Measurements from ENCODE around the gene TENM4.

TENM4 gene

DNA sequence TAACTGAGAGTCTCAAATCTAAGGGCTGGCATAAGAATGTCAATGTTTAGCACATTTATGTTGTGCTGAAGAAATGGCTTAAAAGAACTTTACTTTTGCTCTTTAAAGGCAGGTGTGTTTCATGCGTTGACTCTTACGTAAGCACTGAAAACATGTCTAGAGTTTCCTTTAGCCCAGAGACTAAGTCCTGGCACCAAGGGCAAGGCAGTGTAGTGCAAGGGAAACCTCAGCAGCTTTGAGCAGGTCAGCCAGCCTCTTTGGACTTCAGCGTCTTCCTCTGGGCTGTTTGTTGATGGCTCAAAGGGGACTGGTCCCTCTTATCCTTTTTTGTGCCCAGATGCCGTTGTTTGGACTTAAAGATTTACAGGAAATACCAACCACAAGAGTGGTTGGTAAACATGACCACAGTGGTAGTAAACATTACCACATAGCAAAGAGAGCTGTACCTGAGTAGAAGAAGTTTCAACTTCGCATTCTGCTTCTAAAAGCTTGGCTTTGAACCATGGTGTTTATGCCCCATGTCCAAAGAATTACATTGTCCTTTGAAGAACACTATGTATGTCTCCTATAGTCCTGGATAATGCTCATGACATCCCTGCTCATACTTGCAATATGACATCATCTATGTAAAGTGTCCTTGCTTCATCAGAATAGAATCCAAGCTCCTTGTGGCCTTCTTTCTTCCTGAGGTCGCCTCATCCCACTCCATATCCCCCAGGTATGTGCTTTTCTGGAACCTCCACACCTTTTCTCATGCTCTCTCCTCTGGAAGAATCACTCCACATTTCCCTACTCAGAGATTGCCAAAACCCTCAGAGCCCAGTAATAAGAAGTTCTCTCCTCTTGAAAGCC lies 23.5 kb downstream of the TENM4 start:
- DNase-seq = no peak

DNA sequence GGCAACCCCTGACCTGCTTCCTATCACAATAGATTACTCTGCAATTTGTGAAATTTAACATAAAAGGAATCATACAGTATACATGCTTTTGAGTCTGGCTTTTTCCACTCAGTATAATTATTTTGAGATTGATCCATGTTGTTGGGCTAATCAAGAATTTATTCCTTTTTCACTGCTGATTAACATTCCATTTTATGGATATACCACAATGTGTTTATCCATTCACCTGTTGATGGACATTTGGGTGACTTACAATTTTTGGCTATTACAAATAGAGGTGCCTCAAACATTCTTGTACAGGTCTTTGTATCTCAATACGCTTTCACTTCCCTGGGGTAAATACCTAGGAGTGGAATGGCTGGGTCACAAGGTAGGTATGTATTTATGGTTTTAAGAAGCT lies 24.9 kb downstream of the TENM4 start:
- DNase-seq = no peak

GRCh38 chr11:79415411-79415810 lies 25.4 kb downstream of the TENM4 start:
- no peak for DNase-seq

DNA sequence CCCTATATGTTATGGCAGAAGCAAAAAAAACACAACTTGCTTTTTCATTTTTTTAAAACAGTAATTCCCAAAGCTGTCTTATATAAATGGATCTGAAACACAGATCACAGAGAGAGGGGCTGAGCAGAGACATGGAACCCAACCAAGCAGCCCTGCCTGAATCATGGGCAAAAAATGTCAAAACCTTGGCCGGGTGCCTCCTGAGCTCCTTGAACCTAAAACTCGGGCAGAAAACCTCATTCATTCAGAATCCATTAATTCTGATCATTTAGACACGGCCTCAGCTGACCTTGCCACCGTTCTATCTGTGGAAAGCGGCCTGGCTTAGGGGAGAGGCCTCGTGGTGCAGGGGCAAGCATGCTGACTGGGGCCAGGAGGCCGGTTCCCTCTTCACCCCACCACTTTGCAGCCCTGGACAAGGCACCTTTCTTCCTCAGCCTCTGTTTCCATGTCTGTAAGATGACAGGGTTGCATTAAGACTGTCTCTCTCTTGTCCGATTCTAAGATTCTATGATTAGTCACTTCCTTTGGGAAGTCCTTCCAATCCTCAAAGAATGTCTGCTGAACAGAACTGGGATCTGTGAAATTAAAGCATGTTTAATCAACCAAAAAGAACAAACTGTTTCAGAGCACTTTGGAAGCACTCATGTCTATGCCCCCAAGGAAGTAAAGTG lies 26.0 kb downstream of the TENM4 start:
- DNase-seq = no peak

DNA sequence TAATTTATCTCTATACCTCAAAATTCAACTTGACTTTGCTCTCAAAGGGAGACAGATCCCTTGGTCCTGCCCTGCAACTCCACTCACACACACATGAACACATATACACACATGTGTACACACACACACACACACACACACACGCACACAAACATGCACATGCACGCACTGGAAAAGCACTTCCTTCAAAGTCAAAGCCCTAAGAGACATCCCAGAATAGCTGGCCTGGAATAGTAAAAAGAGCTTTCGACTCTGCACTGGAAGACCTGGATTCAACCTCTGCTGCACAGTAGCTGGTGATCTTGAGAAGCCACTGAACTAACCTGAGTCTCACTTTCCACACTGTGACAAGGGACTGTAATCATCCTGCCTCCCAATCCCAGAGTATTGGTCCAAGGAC lies 26.8 kb downstream of the TENM4 start:
- DNase-seq = no peak

GRCh38 chr11:79413268-79413667 lies 27.6 kb downstream of the TENM4 start:
- DNase-seq = no peak

- DNase-seq = no peak
Measured at GRCh38 chr11:79412761-79413160, 28.1 kb downstream of the TENM4 start.

GRCh38 chr11:79409330-79409729 lies 31.5 kb downstream of the TENM4 start:
- DNase-seq = no peak

- DNase-seq = no peak
Measured at GRCh38 chr11:79406376-79406775, 34.5 kb downstream of the TENM4 start.

GRCh38 chr11:79404806-79405205 lies 36.0 kb downstream of the TENM4 start:
- no peak for DNase-seq

- no peak for DNase-seq
Measured at GRCh38 chr11:79404325-79404724, 36.5 kb downstream of the TENM4 start.

DNA sequence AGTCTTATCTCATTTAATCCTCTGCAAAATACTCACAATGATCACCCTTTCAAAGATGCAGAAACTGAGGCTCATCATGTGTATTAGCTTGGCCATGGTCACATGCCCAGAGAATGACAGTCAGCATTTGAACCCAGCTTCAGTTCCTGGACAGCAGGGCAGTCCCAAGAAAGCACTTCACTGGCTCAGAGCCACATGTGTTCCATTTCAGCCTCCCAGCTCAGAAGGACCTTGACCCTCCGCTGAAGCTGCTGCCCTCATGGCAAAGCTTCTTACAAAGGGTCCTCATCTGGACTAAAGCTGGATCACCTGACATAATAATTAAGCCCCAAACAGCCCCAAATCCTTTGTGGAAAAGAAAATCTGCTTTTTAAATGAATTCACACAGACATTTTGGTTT lies 37.0 kb downstream of the TENM4 start:
- no peak for DNase-seq

DNA sequence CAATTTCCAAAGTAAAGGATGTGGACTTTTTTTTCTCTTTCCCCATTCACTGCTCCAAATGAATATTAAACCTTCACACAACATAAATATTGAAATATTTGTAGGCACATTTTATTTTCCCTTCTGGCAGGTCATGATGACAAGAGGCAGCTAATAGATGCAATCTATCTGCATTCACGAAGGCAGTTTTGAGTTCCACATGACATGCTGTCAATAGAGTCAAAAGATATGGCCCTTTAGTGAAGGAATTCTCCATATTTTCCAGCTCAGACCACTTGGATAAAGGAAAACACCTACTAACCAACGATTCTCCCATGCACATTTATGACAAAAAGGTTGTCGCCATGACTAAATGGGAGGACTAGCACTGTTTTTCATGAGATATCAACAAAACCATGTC lies 37.9 kb downstream of the TENM4 start:
- no peak for DNase-seq

GRCh38 chr11:79400717-79401330 lies 40.0 kb downstream of the TENM4 start:
- DNase-seq = no peak

DNA sequence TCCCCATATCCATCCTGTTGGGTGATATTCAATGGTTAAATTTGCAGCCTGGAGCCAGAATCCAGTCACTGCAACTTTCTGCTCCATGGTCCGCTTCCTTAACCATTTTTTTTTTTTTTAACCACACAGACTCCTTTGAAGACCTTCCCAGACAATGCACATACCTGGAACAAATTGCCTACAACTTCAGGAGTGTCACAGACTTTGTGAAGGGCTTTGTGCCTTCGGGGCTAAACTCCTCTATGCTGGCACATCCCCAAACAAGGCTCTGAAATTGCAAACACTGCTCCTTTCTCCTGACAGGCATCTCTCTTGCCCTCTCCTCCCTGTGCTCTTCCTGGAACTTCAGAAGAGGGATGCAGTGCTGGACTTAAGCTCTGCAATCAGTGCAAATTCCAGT lies 40.6 kb downstream of the TENM4 start:
- DNase-seq = no peak

GRCh38 chr11:79397252-79397651 lies 43.6 kb downstream of the TENM4 start:
- DNase-seq = no peak

DNA sequence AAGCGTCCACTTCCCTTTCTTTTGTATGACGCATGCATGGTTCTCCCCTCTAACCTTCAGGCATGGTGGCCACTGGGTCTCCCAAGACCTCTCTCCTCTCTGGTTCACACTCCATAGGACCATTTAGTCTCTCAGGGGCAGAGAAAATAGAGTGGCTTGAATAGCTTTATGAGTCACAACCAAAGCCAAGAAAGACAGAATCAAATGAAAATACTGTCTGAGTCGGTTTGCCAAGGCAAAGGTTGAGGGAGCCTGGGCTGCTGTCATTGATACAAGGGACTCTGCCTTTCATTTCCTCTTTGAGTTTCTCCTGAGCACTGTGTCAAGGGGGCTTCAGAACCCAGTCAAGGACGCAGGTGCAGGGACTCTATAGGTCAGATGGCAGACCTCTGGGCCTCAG lies 44.2 kb downstream of the TENM4 start:
- no peak for DNase-seq

- DNase-seq = no peak
Measured at GRCh38 chr11:79396001-79396400, 44.8 kb downstream of the TENM4 start.

DNA sequence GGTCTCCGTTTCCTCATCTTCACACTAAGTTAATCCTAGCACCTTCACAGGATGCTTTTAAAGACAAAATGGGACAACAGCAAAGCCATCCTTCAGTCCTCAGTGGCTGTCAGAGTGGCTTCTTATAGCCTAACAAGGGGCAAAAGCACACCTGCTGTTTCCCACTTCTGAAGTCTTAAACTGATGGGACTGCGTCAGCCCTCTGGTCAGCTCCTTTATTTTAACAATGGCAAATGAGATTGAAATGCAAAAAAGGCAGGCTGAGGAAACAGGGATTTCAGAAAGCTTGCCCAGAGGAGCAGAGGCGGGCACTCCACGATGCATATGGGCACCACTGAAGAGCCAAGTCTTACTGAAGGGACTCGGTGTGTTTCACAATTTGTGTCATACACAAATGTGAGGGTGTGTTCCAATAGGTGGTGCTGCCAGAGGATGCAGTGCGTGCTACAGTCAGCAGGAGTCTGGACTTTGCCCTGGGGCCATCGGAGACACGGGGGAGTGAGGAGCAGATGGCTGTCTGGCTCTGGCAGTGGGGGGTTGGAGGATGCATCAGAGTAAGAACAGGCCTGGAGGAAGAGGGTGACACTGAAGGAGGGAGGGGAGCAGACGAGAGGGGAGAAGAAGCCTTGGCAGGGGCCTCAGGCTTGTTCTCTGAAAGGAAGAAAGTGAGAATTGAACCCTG lies 47.3 kb downstream of the TENM4 start:
- DNase-seq = no peak

DNA sequence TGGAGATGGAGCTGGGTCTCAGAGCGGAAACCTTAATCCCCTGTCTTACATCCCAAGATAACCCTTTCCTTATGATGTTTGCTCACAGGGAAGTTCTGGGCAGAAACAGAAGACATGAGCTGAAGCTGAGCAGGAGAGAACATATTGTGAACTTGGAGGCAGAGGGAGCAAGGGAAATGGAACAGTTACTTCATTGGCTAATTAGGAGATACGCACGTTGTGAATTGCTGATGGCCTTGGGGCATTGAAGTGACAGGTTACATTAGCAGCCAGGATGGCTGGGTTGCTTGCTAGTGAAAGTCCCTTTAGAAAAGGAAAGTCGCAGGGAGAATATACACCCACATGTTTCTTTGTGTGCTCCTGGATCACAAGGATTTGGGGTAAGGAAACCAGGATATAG lies 48.7 kb downstream of the TENM4 start:
- DNase-seq = no peak

DNA sequence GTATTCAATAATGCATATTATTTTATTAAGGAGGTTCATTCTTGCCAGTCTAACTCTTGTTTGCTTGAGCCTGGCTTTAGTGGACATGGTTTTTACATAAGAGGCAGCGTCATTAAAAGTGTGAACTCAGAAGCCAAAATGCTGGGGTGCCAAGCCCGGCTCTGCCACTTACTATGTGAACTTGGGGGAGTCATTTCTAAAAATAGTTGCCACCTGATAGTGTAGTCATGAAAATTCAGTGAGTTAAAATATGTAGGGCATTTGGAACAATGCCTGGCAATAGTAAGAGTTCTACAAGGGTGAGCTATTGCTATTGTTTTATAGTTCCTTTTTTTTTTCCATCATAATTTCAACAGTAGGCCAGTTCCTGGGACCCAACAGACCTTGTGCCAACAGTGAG lies 49.9 kb downstream of the TENM4 start:
- no peak for DNase-seq

GRCh38 chr11:79390477-79390876 lies 50.4 kb downstream of the TENM4 start:
- no peak for DNase-seq

- no peak for DNase-seq
Measured at GRCh38 chr11:79388201-79388600, 52.6 kb downstream of the TENM4 start.

DNA sequence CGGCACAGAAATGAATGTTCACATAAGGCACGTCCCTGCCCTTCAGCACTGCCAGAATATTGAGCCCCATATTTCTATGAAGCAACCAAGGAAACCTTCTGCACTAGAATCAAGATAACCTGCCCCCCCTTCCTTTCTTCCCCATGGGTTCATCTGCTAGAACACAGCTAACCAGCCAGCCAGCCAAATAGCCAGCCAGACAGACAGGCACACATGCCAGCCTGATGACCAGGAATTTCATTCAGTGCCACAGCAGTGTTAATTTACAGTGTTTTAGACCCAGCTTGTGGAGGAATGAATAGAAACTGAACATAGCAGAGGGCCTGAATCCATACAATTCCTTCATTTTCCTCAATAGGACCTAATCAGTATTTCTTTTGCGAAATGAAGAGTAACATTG lies 57.0 kb downstream of the TENM4 start:
- no peak for DNase-seq
